HG03439 (cell line): ENCODE data around the gene CDK2AP2.
"Not testable (repeated sequence)": the region's sequence is repeated elsewhere in the genome, so short reads cannot be mapped to it uniquely, and the experiment has no call there.

Source experiments
- ATAC-seq: cut with Tn5 transposase; IDR thresholded peaks from one replicate; pipeline ENCODE4 v1.9.1; 2021; ENCODE audit warnings: mild to moderate bottlenecking, moderate library complexity; ENCODE audit not compliant: unreplicated experiment

CDK2AP2 gene

GRCh38 chr11:67507864-67508485 is at the start of gene CDK2AP2:
Gene CDK2AP2 (minus strand): TSS chr11:67508162. CDS start chr11:67508082, 80 bp downstream.
- ATAC-seq = peak; percentile 67

GRCh38 chr11:67556244-67556643 is 48.3 kb upstream of the CDK2AP2 start:
- no peak for ATAC-seq

- not testable (repeated sequence) for ATAC-seq
These were observed 43.7 kb upstream of the CDK2AP2 start for GRCh38 chr11:67551697-67552096.

GRCh38 chr11:67551127-67551526 is 43.2 kb upstream of the CDK2AP2 start:
- ATAC-seq = no peak

GRCh38 chr11:67548555-67549110 is 40.7 kb upstream of the CDK2AP2 start:
- no peak for ATAC-seq

- not testable (repeated sequence) for ATAC-seq
These were observed 40.1 kb upstream of the CDK2AP2 start for GRCh38 chr11:67548112-67548511.

GRCh38 chr11:67545280-67545679 is 37.3 kb upstream of the CDK2AP2 start:
- no peak for ATAC-seq

- ATAC-seq = no peak
These were observed 36.8 kb upstream of the CDK2AP2 start for GRCh38 chr11:67544616-67545242.

- no peak for ATAC-seq
These were observed 35.6 kb upstream of the CDK2AP2 start for GRCh38 chr11:67543585-67543984.

GRCh38 chr11:67542971-67543370 is 35.0 kb upstream of the CDK2AP2 start:
- no peak for ATAC-seq

- no peak for ATAC-seq
These were observed 34.2 kb upstream of the CDK2AP2 start for GRCh38 chr11:67542169-67542568.

GRCh38 chr11:67541198-67541597 is 33.2 kb upstream of the CDK2AP2 start:
- ATAC-seq = no peak

GRCh38 chr11:67539550-67539949 is 31.6 kb upstream of the CDK2AP2 start:
- no peak for ATAC-seq

- no peak for ATAC-seq
These were observed 31.0 kb upstream of the CDK2AP2 start for GRCh38 chr11:67538823-67539505.

- no peak for ATAC-seq
These were observed 30.3 kb upstream of the CDK2AP2 start for GRCh38 chr11:67538306-67538705.

GRCh38 chr11:67535561-67535960 is 27.6 kb upstream of the CDK2AP2 start:
- no peak for ATAC-seq

GRCh38 chr11:67534070-67534679 is 26.2 kb upstream of the CDK2AP2 start:
- ATAC-seq = no peak

- no peak for ATAC-seq
These were observed 24.9 kb upstream of the CDK2AP2 start for GRCh38 chr11:67532889-67533288.

- ATAC-seq = no peak
These were observed 22.3 kb upstream of the CDK2AP2 start for GRCh38 chr11:67530282-67530592.

GRCh38 chr11:67528376-67528775 is 20.4 kb upstream of the CDK2AP2 start:
- ATAC-seq = no peak

GRCh38 chr11:67525275-67525976 is 17.5 kb upstream of the CDK2AP2 start:
- no peak for ATAC-seq
